Neural cell (in vitro differentiated cells): ENCODE results near the gene CSPG4.
"Not testable (repeated sequence)": the region's sequence is repeated elsewhere in the genome, so short reads cannot be mapped to it uniquely, and the experiment has no call there.

Experiments
- CTCF ChIP-seq: fragments of 450-650 bp; IDR thresholded peaks from 2 replicates; pipeline ENCODE4 v1.5.1; 2014; ENCODE audit warnings: antibody characterized with exemption, mild to moderate bottlenecking, moderate library complexity; ENCODE audit not compliant: poor library complexity, severe bottlenecking
- EZH2 ChIP-seq: fragments of 200-600, 300-800 bp; shearing (Covaris generic), sonication (generic); IDR thresholded peaks from 2 replicates; pipeline ENCODE4 v1.6.1; 2014; ENCODE audit warnings: antibody characterized with exemption, low read length, borderline replicate concordance, mild to moderate bottlenecking; ENCODE audit not compliant: insufficient read depth, poor library complexity, severe bottlenecking
- SMC3 ChIP-seq: fragments of 450-650 bp; conservative IDR thresholded peaks from 2 replicates; pipeline ENCODE4 v1.6.1; 2014; ENCODE audit warnings: antibody characterized with exemption, mild to moderate bottlenecking, moderate library complexity; ENCODE audit not compliant: poor library complexity
- TAF1 ChIP-seq: IDR thresholded peaks from 2 replicates; pipeline ENCODE4 v1.6.1; 2012; ENCODE audit warnings: low read depth

DNA sequence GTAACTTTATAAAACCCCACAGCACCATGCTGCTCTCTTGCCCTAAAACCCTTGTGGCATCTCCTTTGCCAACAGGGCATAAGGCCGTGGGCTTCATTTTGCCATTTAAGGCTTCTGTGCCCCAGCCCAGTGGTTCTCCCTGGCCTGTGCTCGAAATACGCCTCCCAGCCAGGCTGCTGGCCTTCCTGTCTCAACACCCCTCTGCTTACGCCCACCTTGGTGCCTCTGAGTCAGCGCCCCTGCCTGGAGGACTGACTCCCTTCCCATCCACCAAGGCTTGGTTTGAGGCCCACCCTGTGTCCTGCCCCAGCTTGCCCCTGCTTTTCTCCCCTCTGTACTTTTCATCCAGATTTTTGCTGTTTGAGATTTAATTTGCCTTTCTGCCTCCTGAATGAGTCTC lies 1.8 kb downstream of the CSPG4 start:
- TF ChIP-seq CTCF, SMC3, TAF1, EZH2: not testable (repeated sequence)
